Measurements from ENCODE around the gene STXBP6. TPM values are rescaled to one million over a fixed set of nuclear protein-coding genes. Genes with fewer than 3 reads are reported as not detected.

The STXBP6 gene
- polyA plus RNA-seq, 1 donor (not counting 4 experiments of a cell fraction or from before 2014, with no cell fraction given), result 1.4 TPM

DNA sequence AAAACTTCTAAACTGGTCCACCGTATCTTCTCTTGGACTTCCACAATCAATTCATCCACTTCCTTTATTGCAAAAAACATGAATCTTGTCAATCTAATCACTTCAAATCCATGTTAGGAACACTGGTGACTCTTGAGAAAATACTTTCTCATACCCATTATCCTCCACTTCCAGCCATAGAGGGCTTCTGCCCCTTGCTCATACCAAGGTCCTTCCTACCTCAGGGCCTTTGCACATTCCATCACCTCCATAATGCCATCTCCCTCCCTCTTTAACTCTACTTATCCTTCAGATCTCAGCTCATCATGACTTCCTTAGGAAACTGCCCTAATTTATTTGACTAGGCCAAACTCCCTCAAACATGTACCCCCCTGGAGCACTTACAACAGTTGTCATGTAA lies 16.6 kb downstream of the STXBP6 start:
- Histone ChIP-seq H3K9me3 (ENCODE audit: control insufficient read depth, low read depth, low read length) (no peaks in the 10 kb centered on the region), H3K4me1 (ENCODE audit: control insufficient read depth, extremely low read depth, insufficient read depth, low read length) (no peaks in the 10 kb centered on the region), H3K4me3 (ENCODE audit: control insufficient read depth in 2 of 3, extremely low read depth in 1 of 3, insufficient read depth in 2 of 3, low read depth in 1 of 3, low read length in 3 of 3) (no peak overlapping the region), H3K27ac (ENCODE audit: control insufficient read depth, insufficient read depth, low read length) (no peak overlapping the region), H3K9ac (ENCODE audit: control insufficient read depth, extremely low read depth, insufficient read depth, low read length) (no peak overlapping the region), H3K36me3 (ENCODE audit: control insufficient read depth in 2 of 2, extremely low read depth in 1 of 2, insufficient read depth in 2 of 2, low read length in 2 of 2) (no peaks in the 10 kb centered on the region), H3K4me2 (ENCODE audit: control insufficient read depth, extremely low read depth, insufficient read depth, low read depth, low read length) (no peak overlapping the region), H3K9me1 (ENCODE audit: control insufficient read depth, extremely low read depth, insufficient read depth, low read length) (no peaks in the 10 kb centered on the region), H3K27me3 (ENCODE audit: control insufficient read depth, extremely low read depth, insufficient read depth, low read length) (no peaks in the 10 kb centered on the region), H2AFZ (ENCODE audit: control insufficient read depth, low read length) (no peak overlapping the region), H4K20me1 (ENCODE audit: control insufficient read depth, extremely low read depth, insufficient read depth, low read length) (no peaks in the 10 kb centered on the region), H3K79me2 (ENCODE audit: control insufficient read depth, insufficient read depth, low read length) (no peaks in the 10 kb centered on the region)
- no peak for DNase-seq (ENCODE audit: low read depth, low spot score)
- FAIRE-seq, result no peak
- dilution Hi-C loops (cut with MboI; ENCODE audit: extremely low pct_ligation_motif_present, low sequenced_read_pairs), result no loop called here
- TF ChIP-seq, protein P1, sequence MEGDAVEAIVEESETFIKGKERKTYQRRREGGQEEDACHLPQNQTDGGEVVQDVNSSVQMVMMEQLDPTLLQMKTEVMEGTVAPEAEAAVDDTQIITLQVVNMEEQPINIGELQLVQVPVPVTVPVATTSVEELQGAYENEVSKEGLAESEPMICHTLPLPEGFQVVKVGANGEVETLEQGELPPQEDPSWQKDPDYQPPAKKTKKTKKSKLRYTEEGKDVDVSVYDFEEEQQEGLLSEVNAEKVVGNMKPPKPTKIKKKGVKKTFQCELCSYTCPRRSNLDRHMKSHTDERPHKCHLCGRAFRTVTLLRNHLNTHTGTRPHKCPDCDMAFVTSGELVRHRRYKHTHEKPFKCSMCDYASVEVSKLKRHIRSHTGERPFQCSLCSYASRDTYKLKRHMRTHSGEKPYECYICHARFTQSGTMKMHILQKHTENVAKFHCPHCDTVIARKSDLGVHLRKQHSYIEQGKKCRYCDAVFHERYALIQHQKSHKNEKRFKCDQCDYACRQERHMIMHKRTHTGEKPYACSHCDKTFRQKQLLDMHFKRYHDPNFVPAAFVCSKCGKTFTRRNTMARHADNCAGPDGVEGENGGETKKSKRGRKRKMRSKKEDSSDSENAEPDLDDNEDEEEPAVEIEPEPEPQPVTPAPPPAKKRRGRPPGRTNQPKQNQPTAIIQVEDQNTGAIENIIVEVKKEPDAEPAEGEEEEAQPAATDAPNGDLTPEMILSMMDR (optimal IDR thresholded peaks at IDR 0.05 in 1 of 3, IDR thresholded peaks at IDR 0.05 in 1 of 3, conservative IDR thresholded peaks at IDR 0.05 in 1 of 3; ENCODE audit: extremely low read depth in 1 of 3, insufficient read depth in 2 of 3, low read length in 3 of 3), result no peak
- no peak for TF ChIP-seq EZH2 (IDR thresholded peaks at IDR 0.05; ENCODE audit: low read length)

DNA sequence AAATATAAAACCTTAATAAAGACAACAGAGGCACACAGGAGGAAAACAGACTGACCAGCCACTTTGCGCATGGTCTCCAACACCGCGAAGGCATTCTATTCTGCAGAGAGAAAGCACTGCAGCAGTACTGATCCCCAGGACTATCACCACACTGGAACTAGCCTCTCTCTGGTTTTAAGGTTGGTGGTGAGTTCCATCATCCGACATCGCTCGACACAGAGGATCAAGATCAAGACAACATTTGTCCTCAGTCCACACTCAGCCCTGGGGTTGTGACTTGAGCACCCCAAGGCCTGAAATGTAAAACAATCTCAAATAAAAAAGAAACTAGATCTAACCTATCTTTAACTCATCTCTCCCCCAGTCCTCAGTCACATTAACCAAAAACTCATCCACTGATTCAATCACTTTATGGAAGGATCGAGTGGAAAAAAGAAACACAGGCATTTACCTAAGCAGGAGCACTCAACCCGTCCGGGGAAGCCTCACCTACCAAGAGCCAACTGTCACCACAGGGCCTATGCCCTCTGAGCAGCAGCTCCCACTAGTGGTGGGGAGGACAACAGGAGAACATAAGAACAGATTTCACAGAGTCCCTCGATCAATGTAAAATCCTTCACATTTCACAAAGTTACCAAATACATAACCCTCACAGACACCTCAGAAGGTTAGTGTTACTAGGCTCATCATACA lies 17.7 kb downstream of the STXBP6 start:
- Histone ChIP-seq H3K4me1 (ENCODE audit: control insufficient read depth, extremely low read depth, insufficient read depth, low read length) (no peaks in the 10 kb centered on the region), H2AFZ (ENCODE audit: control insufficient read depth, low read length) (no peak overlapping the region), H3K27ac (ENCODE audit: control insufficient read depth, insufficient read depth, low read length) (no peak overlapping the region), H3K4me3 (ENCODE audit: control insufficient read depth in 2 of 3, extremely low read depth in 1 of 3, insufficient read depth in 2 of 3, low read depth in 1 of 3, low read length in 3 of 3) (no peak overlapping the region), H3K4me2 (ENCODE audit: control insufficient read depth, extremely low read depth, insufficient read depth, low read depth, low read length) (no peak overlapping the region), H3K27me3 (ENCODE audit: control insufficient read depth, extremely low read depth, insufficient read depth, low read length) (no peaks in the 10 kb centered on the region), H3K36me3 (ENCODE audit: control insufficient read depth in 2 of 2, extremely low read depth in 1 of 2, insufficient read depth in 2 of 2, low read length in 2 of 2) (no peaks in the 10 kb centered on the region), H4K20me1 (ENCODE audit: control insufficient read depth, extremely low read depth, insufficient read depth, low read length) (no peaks in the 10 kb centered on the region), H3K79me2 (ENCODE audit: control insufficient read depth, insufficient read depth, low read length) (no peaks in the 10 kb centered on the region), H3K9me1 (ENCODE audit: control insufficient read depth, extremely low read depth, insufficient read depth, low read length) (no peaks in the 10 kb centered on the region), H3K9me3 (ENCODE audit: control insufficient read depth, low read depth, low read length) (no peaks in the 10 kb centered on the region), H3K9ac (ENCODE audit: control insufficient read depth, extremely low read depth, insufficient read depth, low read length) (no peak overlapping the region)
- TF ChIP-seq EZH2 (IDR thresholded peaks at IDR 0.05; ENCODE audit: low read length), result no peak
- TF ChIP-seq, protein P1 (optimal IDR thresholded peaks at IDR 0.05 in 1 of 3, IDR thresholded peaks at IDR 0.05 in 1 of 3, conservative IDR thresholded peaks at IDR 0.05 in 1 of 3; ENCODE audit: extremely low read depth in 1 of 3, insufficient read depth in 2 of 3, low read length in 3 of 3), result peak; percentile 29 to 45 (median 43)
- DNase-seq (ENCODE audit: low read depth, low spot score), result no peak
- dilution Hi-C loops (cut with MboI; ENCODE audit: extremely low pct_ligation_motif_present, low sequenced_read_pairs), result no loop called here
- FAIRE-seq, result no peak
